Suprapubic skin (tissue), 4 donors: Measurements from ENCODE around the gene PIK3R2. TPM values are rescaled to one million over a fixed set of nuclear protein-coding genes. Genes with fewer than 3 reads are reported as not detected.

Experiments
- DNase-seq, 2 donors: peaks; one replicate each; pipeline ENCODE4 v3.0.0-alpha.2; 2019; ENCODE audit warnings: low spot score in 2 of 2
- H3K27ac ChIP-seq: fragments of 200-600 bp; sonication (generic); one replicate; pipeline ENCODE4 v1.5.1; 2019
- H3K27me3 ChIP-seq: fragments of 200-600 bp; sonication (generic); one replicate; pipeline ENCODE4 v1.5.1; 2019
- H3K36me3 ChIP-seq: fragments of 200-600 bp; sonication (generic); one replicate; pipeline ENCODE4 v1.5.1; 2019
- H3K4me1 ChIP-seq: fragments of 200-600 bp; sonication (generic); one replicate; pipeline ENCODE4 v1.5.1; 2019
- H3K4me3 ChIP-seq: fragments of 200-600 bp; sonication (generic); one replicate; pipeline ENCODE4 v1.5.1; 2019; ENCODE audit warnings: mild to moderate bottlenecking
- H3K9me3 ChIP-seq: fragments of 200-600 bp; sonication (generic); one replicate; pipeline ENCODE4 v1.5.1; 2019
- CTCF ChIP-seq, 2 donors: fragments of 200-600 bp in 1 of 2; fragments of 450-650 bp in 1 of 2; sonication (generic) in 1 of 2; IDR thresholded peaks; one replicate each; pipeline ENCODE4 v1.5.1; 2016 to 2019; ENCODE audit warnings: antibody characterized with exemption in 2 of 2, mild to moderate bottlenecking in 1 of 2, moderate library complexity in 1 of 2
- EP300 ChIP-seq: sonication (generic); formaldehyde crosslinking; IDR thresholded peaks from one replicate; pipeline ENCODE4 v1.6.1; 2017; ENCODE audit warnings: antibody characterized with exemption
- POLR2A ChIP-seq, 2 donors: fragments of 450-650 bp; IDR thresholded peaks; one replicate each; pipeline ENCODE4 v1.6.1; 2017; ENCODE audit warnings: antibody characterized with exemption in 2 of 2, mild to moderate bottlenecking in 2 of 2, moderate library complexity in 2 of 2
- POLR2AphosphoS5 ChIP-seq, 3 donors: sonication (generic); formaldehyde crosslinking; IDR thresholded peaks; one replicate each; pipeline ENCODE4 v1.6.1; 2017; ENCODE audit warnings: antibody characterized with exemption in 3 of 3
- WGBS: methylation state at CpG from one replicate; pipeline ENCODE4 v1.1.5; 2018; 5-methylcytosine and 5-hydroxymethylcytosine counted together
- total RNA-seq, 4 donors: library from RNA; depleted of rRNA; stranded (reverse); fragments of >200 nt; gene quantifications; one replicate each; pipeline ENCODE4 v1.1.0, GENCODE V29; 2016

Gene PIK3R2
- total RNA-seq, 4 donors from 2014 or later: 14.1 to 25.9 (median 19.5) TPM

GRCh38 chr19:18140473-18140872 is 12.5 kb upstream of the PIK3R2 start:
- no peaks in the 10 kb centered on the region for H3K9me3 ChIP-seq
- H3K36me3 ChIP-seq: peaks cover 71% of the 10 kb centered on the region
- no peak for DNase-seq
- WGBS: 96% methylated on average over 1 of the region's 1 CpG
- TF ChIP-seq POLR2AphosphoS5 (IDR thresholded peaks at IDR 0.05): no peak
- H3K4me1 ChIP-seq: no peaks in the 10 kb centered on the region
- H3K27me3 ChIP-seq: no peaks in the 10 kb centered on the region
- no peak overlapping the region for H3K4me3 ChIP-seq
- H3K27ac ChIP-seq: no peak overlapping the region

GRCh38 chr19:18141031-18141430 is 11.9 kb upstream of the PIK3R2 start:
- no peaks in the 10 kb centered on the region for H3K9me3 ChIP-seq
- DNase-seq: no peak
- no peaks in the 10 kb centered on the region for H3K4me1 ChIP-seq
- TF ChIP-seq EP300 (no peak), POLR2AphosphoS5 (IDR thresholded peaks at IDR 0.05) (no peak), POLR2A (IDR thresholded peaks at IDR 0.05) (no peak), CTCF (IDR thresholded peaks at IDR 0.05) (no peak)
- H3K4me3 ChIP-seq: no peak overlapping the region
- WGBS: 98% methylated on average over 6 of the region's 6 CpGs
- peaks cover 73% of the 10 kb centered on the region for H3K36me3 ChIP-seq
- no peaks in the 10 kb centered on the region for H3K27me3 ChIP-seq
- H3K27ac ChIP-seq: no peak overlapping the region

- Histone ChIP-seq H3K27me3 (no peaks in the 10 kb centered on the region), H3K36me3 (peaks cover 62% of the 10 kb centered on the region), H3K27ac (no peak overlapping the region), H3K9me3 (no peaks in the 10 kb centered on the region), H3K4me1 (no peaks in the 10 kb centered on the region), H3K4me3 (no peak overlapping the region)
- no peak for DNase-seq
- TF ChIP-seq EP300: no peak
- TF ChIP-seq POLR2AphosphoS5 (IDR thresholded peaks at IDR 0.05): no peak
- TF ChIP-seq POLR2A (IDR thresholded peaks at IDR 0.05): no peak
- no peak for TF ChIP-seq CTCF (IDR thresholded peaks at IDR 0.05)
- 95% methylated on average over 3 of the region's 3 CpGs for WGBS
Measured at GRCh38 chr19:18143902-18144301, 9.1 kb upstream of the PIK3R2 start.

- no peak for TF ChIP-seq POLR2AphosphoS5 (IDR thresholded peaks at IDR 0.05)
- no peak for TF ChIP-seq CTCF (IDR thresholded peaks at IDR 0.05)
- no peak for TF ChIP-seq EP300
- no peak for TF ChIP-seq POLR2A (IDR thresholded peaks at IDR 0.05)
- Histone ChIP-seq H3K9me3 (no peaks in the 10 kb centered on the region), H3K4me1 (no peaks in the 10 kb centered on the region), H3K36me3 (peaks cover 58% of the 10 kb centered on the region), H3K4me3 (no peak overlapping the region), H3K27ac (no peak overlapping the region), H3K27me3 (no peaks in the 10 kb centered on the region)
- WGBS: no CpG with 5 or more reads among the region's 16 CpGs
- DNase-seq: no peak
Measured at GRCh38 chr19:18144361-18144760, 8.6 kb upstream of the PIK3R2 start.

GRCh38 chr19:18144906-18145305 is 8.1 kb upstream of the PIK3R2 start:
- no peak for DNase-seq
- whole genome bisulfite sequencing: 97% methylated on average over 25 of the region's 28 CpGs
- no peak overlapping the region for H3K27ac ChIP-seq
- peaks cover 57% of the 10 kb centered on the region for H3K36me3 ChIP-seq
- no peaks in the 10 kb centered on the region for H3K27me3 ChIP-seq
- no peaks in the 10 kb centered on the region for H3K4me1 ChIP-seq
- no peak overlapping the region for H3K4me3 ChIP-seq
- no peaks in the 10 kb centered on the region for H3K9me3 ChIP-seq
- TF ChIP-seq CTCF (IDR thresholded peaks at IDR 0.05) (no peak), EP300 (no peak), POLR2AphosphoS5 (IDR thresholded peaks at IDR 0.05) (no peak), POLR2A (IDR thresholded peaks at IDR 0.05) (no peak)

GRCh38 chr19:18145391-18145999 is 7.5 kb upstream of the PIK3R2 start:
- no peaks in the 10 kb centered on the region for H3K9me3 ChIP-seq
- no peak overlapping the region for H3K4me3 ChIP-seq
- H3K4me1 ChIP-seq: no peaks in the 10 kb centered on the region
- WGBS: 92% methylated on average over 15 of the region's 19 CpGs
- H3K27me3 ChIP-seq: no peaks in the 10 kb centered on the region
- no peak overlapping the region for H3K27ac ChIP-seq
- DNase-seq: no peak
- TF ChIP-seq POLR2A (IDR thresholded peaks at IDR 0.05): no peak
- TF ChIP-seq CTCF (IDR thresholded peaks at IDR 0.05): no peak
- no peak for TF ChIP-seq POLR2AphosphoS5 (IDR thresholded peaks at IDR 0.05)
- TF ChIP-seq EP300: no peak
- H3K36me3 ChIP-seq: peaks cover 54% of the 10 kb centered on the region
